Calu3 (cell line): Measurements from ENCODE around the gene KCNK3. TPM values are rescaled to one million over a fixed set of nuclear protein-coding genes. Genes with fewer than 3 reads are reported as not detected.
A peak's percentile ranks its signal among the peaks of the same experiment; 100 is the strongest.

Experiments used
- BruUV-seq: library from RNA; stranded (reverse); fragments of 400-500 nt; replicated peaks from 2 replicates; lab custom pipeline; 2021; lab: Mats Ljungman, UMichigan
- CTCF ChIA-PET: fragments of 300-600 bp; sonication (Branson Sonifier 250); formaldehyde crosslinking; loops from one replicate; lab custom pipeline; 2022; ENCODE audit warnings: antibody characterized with exemption; lab: Charles Lee
- DNase-seq: peaks from one replicate; pipeline ENCODE4 v3.0.0; 2022
- H3K27ac Mint-ChIP-seq: one replicate; pipeline ENCODE4 v1.8.0; 2022; ENCODE audit warnings: mixed read lengths; ENCODE audit not compliant: unreplicated experiment
- H3K27me3 Mint-ChIP-seq: one replicate; pipeline ENCODE4 v1.8.0; 2022; ENCODE audit warnings: mixed read lengths; ENCODE audit not compliant: unreplicated experiment
- H3K36me3 Mint-ChIP-seq: one replicate; pipeline ENCODE4 v1.8.0; 2022; ENCODE audit warnings: mild to moderate bottlenecking, moderate library complexity, mixed read lengths; ENCODE audit not compliant: insufficient read depth, unreplicated experiment
- H3K4me1 Mint-ChIP-seq: one replicate; pipeline ENCODE4 v1.8.0; 2022; ENCODE audit warnings: mild to moderate bottlenecking, low read depth, mixed read lengths; ENCODE audit not compliant: unreplicated experiment
- H3K4me3 Mint-ChIP-seq: one replicate; pipeline ENCODE4 v1.8.0; 2022; ENCODE audit warnings: mild to moderate bottlenecking, low read depth, moderate library complexity, mixed read lengths; ENCODE audit not compliant: unreplicated experiment
- H3K9me3 Mint-ChIP-seq: one replicate; pipeline ENCODE4 v1.8.0; 2022; ENCODE audit warnings: low read depth, mixed read lengths; ENCODE audit not compliant: unreplicated experiment
- CTCF ChIP-seq: fragments of 200-600 bp; IDR thresholded peaks from one replicate; pipeline ENCODE4 v1.8.0; 2022; ENCODE audit warnings: antibody characterized with exemption; ENCODE audit not compliant: unreplicated experiment
- intact Hi-C: fragments of 100-400 bp; cut with micrococcal nuclease; formaldehyde crosslinking; loops from one replicate; pipeline ENCODE4 v1.10.0; 2022; ENCODE audit not compliant: unreplicated experiment
- total RNA-seq: library from RNA; stranded (reverse); gene quantifications from 2 replicates; pipeline ENCODE4 v1.2.3, GENCODE V29; 2022

Gene KCNK3
- total RNA-seq, 1 experiment from 2014 or later = not detected

- no peak for TF ChIP-seq CTCF
- Mint-ChIP-seq H3K4me1 (peaks cover 9% of the 10 kb centered on the region), H3K9me3 (no peaks in the 10 kb centered on the region), H3K36me3 (no peaks in the 10 kb centered on the region), H3K27ac (no peak overlapping the region), H3K27me3 (peaks cover 80% of the 10 kb centered on the region), H3K4me3 (no peak overlapping the region)
- intact Hi-C loops = no loop called here
- no TSS peak for BruUV-seq
- no peak for DNase-seq
- CTCF ChIA-PET = interaction anchor here (0.6 to 0.8 kb wide), 2 partner anchors 15 to 52 kb away, joined by 3 to 5 read pairs; no protein-coding TSS in a partner anchor
Measured at GRCh38 chr2:26692897-26693849, 651 bp downstream of the KCNK3 start.

DNA sequence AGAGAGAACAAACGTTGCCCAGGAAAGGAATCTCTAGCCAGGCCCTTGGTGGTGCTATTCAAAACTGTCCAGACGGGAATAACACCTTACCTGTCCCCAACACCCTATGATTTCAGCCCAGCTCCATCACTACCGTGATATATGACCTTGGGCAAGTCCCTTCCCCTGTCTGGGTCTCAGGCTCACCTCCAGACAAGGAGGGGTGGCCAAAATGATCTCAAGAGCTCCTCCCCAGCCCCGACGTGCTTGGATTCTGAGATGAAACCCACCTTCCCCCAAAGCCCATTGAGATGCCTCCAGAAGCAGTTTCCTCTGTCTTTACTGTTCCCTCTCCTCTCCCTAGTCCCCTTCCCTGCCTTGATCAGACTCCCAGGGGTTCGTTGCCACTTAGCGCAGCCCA, 1.5 kb downstream of the KCNK3 start:
- no TSS peak for BruUV-seq

GRCh38 chr2:26696351-26696816, 3.9 kb downstream of the KCNK3 start:
- Mint-ChIP-seq H3K9me3 (no peaks in the 10 kb centered on the region), H3K27ac (no peak overlapping the region), H3K4me3 (no peak overlapping the region), H3K27me3 (peaks cover 80% of the 10 kb centered on the region), H3K4me1 (peaks cover 9% of the 10 kb centered on the region), H3K36me3 (no peaks in the 10 kb centered on the region)
- no peak for TF ChIP-seq CTCF
- CTCF ChIA-PET = no interaction called here
- intact Hi-C loops = no loop called here
- DNase-seq = peak; percentile 71
- no TSS peak for BruUV-seq

More for the DNA sequence above, 1.5 kb downstream of the KCNK3 start:
- intact Hi-C loops = no loop called here
- no peak for TF ChIP-seq CTCF
- Mint-ChIP-seq H3K27ac (no peak overlapping the region), H3K4me1 (peaks cover 9% of the 10 kb centered on the region), H3K9me3 (no peaks in the 10 kb centered on the region), H3K4me3 (no peak overlapping the region), H3K27me3 (peaks cover 80% of the 10 kb centered on the region), H3K36me3 (no peaks in the 10 kb centered on the region)
- CTCF ChIA-PET = no interaction called here
- no peak for DNase-seq

DNA sequence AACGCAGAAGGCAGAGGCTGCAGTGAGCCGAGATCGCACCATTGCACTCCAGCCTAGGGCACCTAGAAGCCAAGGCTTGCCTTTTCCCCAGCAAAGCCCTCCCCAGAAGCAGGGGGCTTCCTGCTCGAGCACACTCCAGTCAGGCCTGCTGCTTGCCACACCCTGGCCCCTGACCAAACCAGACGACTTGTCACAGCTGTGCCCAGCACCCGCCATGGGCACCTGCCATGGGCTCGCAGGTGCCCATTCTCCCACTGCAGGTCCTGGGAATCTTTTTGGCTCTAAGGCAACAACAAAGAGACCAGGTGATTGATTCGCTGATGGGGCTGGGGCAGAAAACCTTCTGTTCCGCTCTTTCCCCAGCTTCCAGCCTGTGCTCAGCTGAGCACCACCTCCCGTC, 4.9 kb downstream of the KCNK3 start:
- Mint-ChIP-seq H3K9me3 (no peaks in the 10 kb centered on the region), H3K27ac (no peak overlapping the region), H3K36me3 (no peaks in the 10 kb centered on the region), H3K4me1 (peaks cover 9% of the 10 kb centered on the region), H3K4me3 (no peak overlapping the region), H3K27me3 (peaks cover 81% of the 10 kb centered on the region)
- intact Hi-C loops = no loop called here
- BruUV-seq = no TSS peak
- no peak for TF ChIP-seq CTCF
- no peak for DNase-seq
- CTCF ChIA-PET = no interaction called here
